Adrenal gland (tissue), 12 donors: ENCODE results near the gene PACS1. TPM values are rescaled to one million over a fixed set of nuclear protein-coding genes. Genes with fewer than 3 reads are reported as not detected.
A peak's percentile ranks its signal among the peaks of the same experiment; 100 is the strongest.

Experiments used
- DNase-seq, 7 donors: peaks; one replicate each; pipeline ENCODE4 v3.0.0-alpha.2; 2019 to 2020
- H3K27ac ChIP-seq, 5 donors: fragments of 200-600 bp; sonication (generic) in 4 of 5; 1 replicate in 3 of 5; 2 replicates in 2 of 5; pipeline versions ENCODE4 v1.5.1 to v1.8.0; 2016 to 2020; ENCODE audit warnings: mild to moderate bottlenecking in 1 of 5
- H3K27me3 ChIP-seq: fragments of 200-600 bp; 2 replicates; pipeline ENCODE4 v1.8.0; 2021
- H3K36me3 ChIP-seq, 2 donors: fragments of 200-600 bp; replicated peaks in 1 of 2; 1 replicate in 1 of 2; 2 replicates in 1 of 2; pipeline versions ENCODE4 v1.5.1 to v1.8.0; 2018 to 2022
- H3K4me1 ChIP-seq, 2 donors: fragments of 200-600 bp; replicated peaks in 1 of 2; 1 replicate in 1 of 2; 2 replicates in 1 of 2; pipeline versions ENCODE4 v1.5.1 to v1.8.0; 2018 to 2021
- H3K4me3 ChIP-seq, 4 donors: fragments of 200-600 bp; sonication (generic) in 3 of 4; one replicate each; pipeline ENCODE4 v1.5.1; 2016 to 2018
- H3K9me3 ChIP-seq, 3 donors: fragments of 200-600 bp; sonication (generic) in 1 of 3; replicated peaks in 1 of 3; 1 replicate in 2 of 3; 2 replicates in 1 of 3; pipeline versions ENCODE4 v1.5.1 to v1.8.0; 2016 to 2021
- CTCF ChIP-seq, 6 experiments: fragments of 450-650 bp in 4 of 6; fragments of 200-600 bp in 2 of 6; sonication (generic) in 1 of 6; IDR thresholded peaks; 1 replicate in 5 of 6; 2 replicates in 1 of 6; pipeline versions ENCODE4 v1.5.1 to v1.8.0; 2016 to 2021; ENCODE audit warnings: antibody characterized with exemption in 6 of 6, mild to moderate bottlenecking in 2 of 6, moderate library complexity in 1 of 6
- POLR2A ChIP-seq, 2 donors: fragments of 450-650 bp; IDR thresholded peaks; one replicate each; pipeline ENCODE4 v1.6.1; 2017; ENCODE audit warnings: antibody characterized with exemption in 2 of 2, mild to moderate bottlenecking in 2 of 2, moderate library complexity in 1 of 2
- WGBS, 4 donors: extraction: QIAGEN DNeasy Blood & Tissue Kit in 2 of 4; methylation state at CpG; one replicate each; pipeline versions ENCODE4 v1.1.5 to v1.1.7; 2013 to 2017; 5-methylcytosine and 5-hydroxymethylcytosine counted together
- intact Hi-C, 2 donors: fragments of 100-400 bp; cut with DNase I; formaldehyde crosslinking; loops; one replicate each; pipeline versions ENCODE4 v1.14.1 to v1.15.0; 2022 to 2023
- polyA plus RNA-seq, 3 donors: library from polyadenylated mRNA; stranded (reverse); fragments of 200-250 nt in 2 of 3; fragments of 350-450 nt in 1 of 3; fragmentation: Illumina TruSeq in 1 of 3; extraction: RNeasy Lipid Tissue Mini Kit (QIAGEN cat#74804) in 1 of 3; gene quantifications; one replicate each; pipeline ENCODE4 v1.2.3, GENCODE V29; 2013 to 2014
- total RNA-seq, 9 donors: library from RNA; depleted of rRNA in 4 of 9; stranded (reverse); fragments of >200 nt in 4 of 9; fragments of 120-200 nt in 1 of 9; fragmentation: NEBNext Ultra II Directional in 1 of 9; extraction: Animal tissue kit (Norgen Biotek cat#: 25700) in 1 of 9; gene quantifications; one replicate each; pipeline versions ENCODE4 v1.1.0 to v1.2.4, GENCODE V29; 2013 to 2023
- donor health status: healthy with polysubstance abuse.
- donor health status: Bipolar disorder and iron deficiency.
- donor health status: DM: yes; HTN: yes; CAD: no.
- donor health status: DM: no; HTN: no; CAD: no.
- donor health status: DM: no; HTN: no; CAD: no.
- donor health status: DM: yes; HTN: yes; CAD: no.

The PACS1 gene
- total and polyA plus RNA-seq, 12 donors, result 21.1 to 60.5 (median 38.2) TPM

- WGBS, 4 donors, result 75 to 93% (median 83%) methylated on average over 6 of the region's 6 CpGs
- H3K27me3 ChIP-seq, result no peaks in the 10 kb centered on the region
- no peak overlapping the region for H3K4me3 ChIP-seq
- no peak overlapping the region for H3K27ac ChIP-seq
- peaks cover 6 to 18% of the 10 kb centered on the region in 2 donors for H3K4me1 ChIP-seq
- H3K9me3 ChIP-seq, result no peaks in the 10 kb centered on the region
- intact Hi-C loops, result loop anchor here (5.0 to 10.0 kb wide), 2 partner anchors 56 to 59 kb away; no protein-coding TSS in a partner anchor
- H3K36me3 ChIP-seq, result peaks cover 0 to 5% of the 10 kb centered on the region in 2 donors
- TF ChIP-seq POLR2A (IDR thresholded peaks at IDR 0.05) (no peak), CTCF (IDR thresholded peaks at IDR 0.05) (no peak)
- DNase-seq, result no peak
Measured at GRCh38 chr11:66281001-66281400, 210.9 kb downstream of the PACS1 start.

GRCh38 chr11:66281776-66282467, 211.8 kb downstream of the PACS1 start:
- H3K9me3 ChIP-seq, result no peaks in the 10 kb centered on the region
- no peaks in the 10 kb centered on the region for H3K27me3 ChIP-seq
- no peak overlapping the region for H3K4me3 ChIP-seq
- peaks cover 6 to 19% of the 10 kb centered on the region in 2 donors for H3K4me1 ChIP-seq
- TF ChIP-seq POLR2A (IDR thresholded peaks at IDR 0.05), result no peak
- H3K27ac ChIP-seq, result peak overlapping the region in 1 of 5 donors; percentile 38
- intact Hi-C loops, result loop anchor here (5.0 to 10.0 kb wide), 2 partner anchors 57 to 60 kb away; no protein-coding TSS in a partner anchor
- no peaks in the 10 kb centered on the region for H3K36me3 ChIP-seq
- no peak for DNase-seq
- WGBS, 4 donors, result 22 to 32% (median 27%) methylated on average over 11 to 20 of the region's 20 CpGs

- intact Hi-C loops, result loop anchor here (5.0 to 10.0 kb wide), 2 partner anchors 58 to 60 kb away; no protein-coding TSS in a partner anchor
- H3K27ac ChIP-seq, result no peak overlapping the region
- TF ChIP-seq CTCF (IDR thresholded peaks at IDR 0.05) (peak; percentile 93 to 99 (median 99)), POLR2A (IDR thresholded peaks at IDR 0.05) (no peak)
- no peaks in the 10 kb centered on the region for H3K27me3 ChIP-seq
- peak; percentile 99 to 100 (median 99) for DNase-seq
- H3K36me3 ChIP-seq, result no peaks in the 10 kb centered on the region
- no peaks in the 10 kb centered on the region for H3K9me3 ChIP-seq
- peaks cover 3 to 21% of the 10 kb centered on the region in 2 donors for H3K4me1 ChIP-seq
- no peak overlapping the region for H3K4me3 ChIP-seq
- WGBS, 4 donors, result 13 to 79% (median 20%) methylated on average over 4 to 35 of the region's 35 CpGs
Measured at GRCh38 chr11:66282468-66283455, 212.7 kb downstream of the PACS1 start.

GRCh38 chr11:66283461-66284105, 213.5 kb downstream of the PACS1 start:
- Histone ChIP-seq H3K27ac (no peak overlapping the region), H3K4me3 (no peak overlapping the region), H3K36me3 (no peaks in the 10 kb centered on the region), H3K27me3 (no peaks in the 10 kb centered on the region), H3K4me1 (peaks cover 8 to 27% of the 10 kb centered on the region in 2 donors), H3K9me3 (no peaks in the 10 kb centered on the region)
- peak in 1 of 7 donors; percentile 30 for DNase-seq
- TF ChIP-seq POLR2A (IDR thresholded peaks at IDR 0.05), result no peak
- TF ChIP-seq CTCF (IDR thresholded peaks at IDR 0.05), result no peak
- intact Hi-C loops, result loop anchor here (5.0 to 10.0 kb wide), 2 partner anchors 59 to 61 kb away; no protein-coding TSS in a partner anchor
- WGBS, 4 donors, result 77 to 86% (median 80%) methylated on average over 10 to 14 of the region's 14 CpGs
